Measurements from ENCODE around the gene BEAN1.

DNA sequence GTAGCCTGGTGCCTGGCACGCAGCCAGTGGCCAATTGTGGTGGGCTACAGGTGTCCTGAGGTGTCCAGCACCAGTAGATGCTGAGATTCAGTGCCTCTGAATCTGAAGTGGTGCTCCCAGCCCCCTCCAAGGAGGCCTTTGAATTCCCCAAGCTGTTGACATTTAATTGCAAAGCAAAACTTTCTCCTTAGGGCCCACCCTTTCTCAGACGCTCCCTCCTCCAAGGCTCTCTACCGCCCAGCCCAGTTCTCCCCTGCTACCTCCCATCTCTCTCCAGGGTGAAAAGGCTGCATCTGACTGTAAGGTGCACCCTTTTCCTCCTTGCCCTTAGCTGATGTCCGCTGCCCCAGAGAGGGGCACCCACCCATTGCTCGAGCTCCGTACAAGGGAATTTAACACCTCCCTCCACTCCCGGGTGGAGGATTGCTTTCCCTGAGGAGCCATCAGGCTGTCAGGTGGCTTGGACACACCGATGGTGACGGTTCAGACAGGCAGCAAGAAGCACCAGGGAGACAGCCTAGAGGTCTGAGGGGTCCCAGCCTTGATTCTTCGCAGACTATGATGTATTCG, 1.7 kb downstream of the BEAN1 start:
- TF ChIP-seq, protein P1, sequence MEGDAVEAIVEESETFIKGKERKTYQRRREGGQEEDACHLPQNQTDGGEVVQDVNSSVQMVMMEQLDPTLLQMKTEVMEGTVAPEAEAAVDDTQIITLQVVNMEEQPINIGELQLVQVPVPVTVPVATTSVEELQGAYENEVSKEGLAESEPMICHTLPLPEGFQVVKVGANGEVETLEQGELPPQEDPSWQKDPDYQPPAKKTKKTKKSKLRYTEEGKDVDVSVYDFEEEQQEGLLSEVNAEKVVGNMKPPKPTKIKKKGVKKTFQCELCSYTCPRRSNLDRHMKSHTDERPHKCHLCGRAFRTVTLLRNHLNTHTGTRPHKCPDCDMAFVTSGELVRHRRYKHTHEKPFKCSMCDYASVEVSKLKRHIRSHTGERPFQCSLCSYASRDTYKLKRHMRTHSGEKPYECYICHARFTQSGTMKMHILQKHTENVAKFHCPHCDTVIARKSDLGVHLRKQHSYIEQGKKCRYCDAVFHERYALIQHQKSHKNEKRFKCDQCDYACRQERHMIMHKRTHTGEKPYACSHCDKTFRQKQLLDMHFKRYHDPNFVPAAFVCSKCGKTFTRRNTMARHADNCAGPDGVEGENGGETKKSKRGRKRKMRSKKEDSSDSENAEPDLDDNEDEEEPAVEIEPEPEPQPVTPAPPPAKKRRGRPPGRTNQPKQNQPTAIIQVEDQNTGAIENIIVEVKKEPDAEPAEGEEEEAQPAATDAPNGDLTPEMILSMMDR (IDR thresholded peaks at IDR 0.05; ENCODE audit: insufficient read depth, low read depth, low read length): no peak
- no peak for TF ChIP-seq EZH2 (IDR thresholded peaks at IDR 0.05; ENCODE audit: insufficient read depth, low read length)

All from astrocyte (in vitro differentiated cells and primary cell).